ENCODE measurements around the gene PCDH15.

PCDH15 gene

DNA sequence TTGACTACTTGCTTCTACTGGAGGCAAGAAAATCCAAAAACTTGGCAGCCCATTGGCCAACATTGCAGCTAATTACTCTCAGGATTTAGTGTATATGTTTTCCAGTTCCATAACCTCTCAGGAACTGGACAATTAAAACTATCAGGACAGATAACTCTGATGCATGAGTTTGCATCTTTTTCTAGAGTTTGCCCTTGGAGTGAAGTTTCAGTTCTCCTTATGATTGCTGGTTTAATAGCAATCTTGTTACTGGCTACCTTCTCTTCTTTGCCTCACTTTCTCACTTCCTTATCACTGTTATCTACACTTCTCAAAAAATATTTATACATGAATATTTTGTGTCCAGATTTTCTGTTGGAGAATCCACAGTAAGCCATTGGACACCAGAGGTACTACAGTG is 735.9 kb downstream of the PCDH15 start:
- in situ Hi-C loops (cut with MboI; ENCODE audit: low pct_unique_long_range_greater_than_20kb, low sequenced_read_pairs) = no loop called here
- DNase-seq = no peak

- in situ Hi-C loops (cut with MboI; ENCODE audit: low pct_unique_long_range_greater_than_20kb, low sequenced_read_pairs) = no loop called here
- DNase-seq = no peak
Observed at GRCh38 chr10:54064215-54064614, 736.8 kb downstream of the PCDH15 start.

DNA sequence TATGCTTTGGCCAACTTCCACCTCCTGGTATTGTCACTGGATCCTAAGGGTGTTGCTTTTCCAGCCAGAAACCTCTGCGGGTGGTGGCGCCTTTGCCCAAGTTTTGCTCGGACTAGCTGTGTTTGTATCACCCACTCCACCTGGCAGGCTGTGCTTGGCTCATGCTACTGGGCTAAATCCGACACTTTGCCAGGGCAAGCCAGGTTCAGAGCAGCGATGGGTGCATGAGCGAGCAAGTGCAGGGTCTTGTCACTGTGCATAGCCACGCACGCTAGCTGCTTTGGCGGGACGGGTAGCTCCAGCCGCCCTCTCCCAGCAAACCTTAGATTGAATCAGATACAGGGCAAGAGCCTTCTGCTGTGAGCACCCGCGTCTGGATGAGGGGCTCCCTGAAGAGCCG is 737.5 kb downstream of the PCDH15 start:
- DNase-seq = no peak

GRCh38 chr10:54060572-54060971 is 740.5 kb downstream of the PCDH15 start:
- no peak for DNase-seq
- in situ Hi-C loops (cut with MboI; ENCODE audit: low pct_unique_long_range_greater_than_20kb, low sequenced_read_pairs) = no loop called here

More for the DNA sequence above, 737.5 kb downstream of the PCDH15 start:
- in situ Hi-C loops (cut with MboI; ENCODE audit: low pct_unique_long_range_greater_than_20kb, low sequenced_read_pairs) = no loop called here

- in situ Hi-C loops (cut with MboI; ENCODE audit: low pct_unique_long_range_greater_than_20kb, low sequenced_read_pairs) = no loop called here
- no peak for DNase-seq
Observed at GRCh38 chr10:54057357-54057756, 743.7 kb downstream of the PCDH15 start.

DNA sequence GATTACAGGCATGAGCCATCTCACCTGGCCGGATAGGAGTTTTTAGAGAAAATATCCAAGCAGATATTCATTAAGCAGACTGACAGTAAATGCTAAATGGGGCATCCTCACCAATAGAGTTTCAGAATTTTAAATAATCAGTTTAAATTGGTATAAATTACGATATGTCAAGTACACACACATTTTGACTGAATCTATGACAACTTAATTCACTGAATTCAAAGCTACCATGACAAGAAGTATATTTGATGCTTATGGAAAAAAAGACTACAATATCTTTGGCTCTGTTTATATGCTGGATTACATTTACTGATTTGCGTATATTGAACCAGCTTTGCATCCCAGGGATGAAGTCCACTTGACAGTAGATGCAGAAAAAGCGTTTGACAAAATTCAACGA is 774.7 kb downstream of the PCDH15 start:
- no peak for DNase-seq
- in situ Hi-C loops (cut with MboI; ENCODE audit: low pct_unique_long_range_greater_than_20kb, low sequenced_read_pairs) = no loop called here

DNA sequence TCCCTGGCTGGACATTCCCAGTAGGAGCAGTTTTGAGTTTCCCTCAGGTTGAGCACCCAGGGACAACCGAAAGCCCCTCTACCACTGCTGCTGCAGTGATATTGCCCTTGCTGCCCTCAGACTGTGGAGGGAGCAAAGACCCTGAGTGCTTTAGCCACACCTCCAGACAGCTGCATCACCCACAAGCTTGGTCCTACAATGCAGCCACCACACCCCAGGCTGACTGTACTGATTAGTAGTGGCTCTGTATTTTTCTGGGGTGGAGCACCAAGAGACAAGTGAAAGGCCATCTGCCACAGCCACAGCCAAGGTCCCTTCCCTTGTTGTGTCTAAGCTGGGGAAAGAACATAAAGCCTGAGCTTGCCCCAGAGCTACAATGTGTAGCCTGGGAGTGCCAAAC is 789.9 kb downstream of the PCDH15 start:
- in situ Hi-C loops (cut with MboI; ENCODE audit: low pct_unique_long_range_greater_than_20kb, low sequenced_read_pairs) = no loop called here
- DNase-seq = no peak

DNA sequence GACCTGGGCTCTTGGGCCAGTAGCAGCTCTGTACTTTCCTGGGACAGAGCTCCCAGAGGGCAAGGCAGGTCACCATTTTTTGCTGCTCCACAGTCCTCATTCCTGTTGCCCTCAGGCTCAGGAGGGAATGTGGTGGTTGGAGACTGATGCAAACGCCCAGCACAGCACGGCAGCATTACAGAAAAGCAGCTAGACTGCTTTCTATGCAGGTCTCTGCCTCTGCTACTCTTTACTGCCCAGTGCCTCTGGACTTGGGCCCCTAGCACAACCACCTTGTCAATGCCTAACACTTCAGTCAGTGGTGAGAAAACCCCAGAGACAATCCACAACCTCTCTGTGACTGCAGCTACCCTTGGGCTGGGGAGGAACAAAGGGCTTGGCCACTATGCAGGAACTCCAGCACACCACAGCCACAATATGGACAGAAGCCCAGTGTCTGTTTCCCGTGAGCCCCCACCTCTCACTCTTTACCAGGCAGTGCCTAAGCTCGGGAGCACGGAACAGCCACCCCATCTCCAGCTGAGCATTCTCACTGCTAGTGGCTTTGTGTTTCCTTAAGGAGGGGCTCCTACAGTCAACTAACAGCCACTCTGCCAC is 790.6 kb downstream of the PCDH15 start:
- in situ Hi-C loops (cut with MboI; ENCODE audit: low pct_unique_long_range_greater_than_20kb, low sequenced_read_pairs) = no loop called here
- no peak for DNase-seq

- DNase-seq = no peak
- in situ Hi-C loops (cut with MboI; ENCODE audit: low pct_unique_long_range_greater_than_20kb, low sequenced_read_pairs) = no loop called here
Observed at GRCh38 chr10:54009672-54010071, 791.4 kb downstream of the PCDH15 start.

DNA sequence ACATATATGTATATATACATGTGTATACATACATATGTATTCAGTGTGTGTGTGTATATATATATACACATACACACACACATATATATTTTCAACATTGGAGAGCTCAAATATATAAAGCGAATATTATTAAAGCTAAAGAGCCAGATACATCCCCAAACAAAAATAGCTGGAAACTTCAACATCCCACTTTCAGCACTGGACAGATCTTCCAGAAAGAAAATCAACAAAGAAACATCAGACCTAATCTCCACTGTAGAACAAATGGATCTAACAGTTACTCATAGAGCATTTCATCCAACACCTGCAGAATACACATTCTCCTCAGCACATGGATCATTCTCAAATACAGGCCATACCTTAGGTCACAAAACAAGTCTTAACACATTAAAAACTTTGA is 799.0 kb downstream of the PCDH15 start:
- no peak for DNase-seq
- in situ Hi-C loops (cut with MboI; ENCODE audit: low pct_unique_long_range_greater_than_20kb, low sequenced_read_pairs) = no loop called here

- DNase-seq = peak; percentile 2
- in situ Hi-C loops (cut with MboI; ENCODE audit: low pct_unique_long_range_greater_than_20kb, low sequenced_read_pairs) = no loop called here
Observed at GRCh38 chr10:53997953-53998352, 803.1 kb downstream of the PCDH15 start.

GRCh38 chr10:53990799-53991238 is 810.2 kb downstream of the PCDH15 start:
- in situ Hi-C loops (cut with MboI; ENCODE audit: low pct_unique_long_range_greater_than_20kb, low sequenced_read_pairs) = no loop called here
- DNase-seq = no peak

GRCh38 chr10:53983431-53983830 is 817.6 kb downstream of the PCDH15 start:
- DNase-seq = no peak
- in situ Hi-C loops (cut with MboI; ENCODE audit: low pct_unique_long_range_greater_than_20kb, low sequenced_read_pairs) = no loop called here

GRCh38 chr10:53980210-53980609 is 820.8 kb downstream of the PCDH15 start:
- no peak for DNase-seq
- in situ Hi-C loops (cut with MboI; ENCODE audit: low pct_unique_long_range_greater_than_20kb, low sequenced_read_pairs) = no loop called here

DNA sequence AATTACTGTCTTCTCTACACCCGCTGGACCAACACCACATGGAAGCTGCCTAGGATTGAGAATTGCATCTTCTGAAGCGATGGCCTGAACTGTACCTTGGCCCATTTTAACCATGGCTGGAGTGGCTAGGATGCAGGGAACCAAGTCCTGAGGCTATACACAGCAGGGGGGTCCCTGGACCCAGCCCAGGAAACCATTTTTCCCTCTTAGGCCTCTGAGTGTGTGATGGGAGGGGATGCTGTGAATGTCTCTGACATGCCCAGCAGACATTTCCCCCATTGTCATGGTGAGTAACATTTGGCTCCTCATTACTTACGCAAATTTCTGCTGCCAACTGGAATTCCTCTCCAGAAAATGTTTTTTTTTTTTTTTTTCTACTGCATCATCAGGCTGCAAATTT is 822.7 kb downstream of the PCDH15 start:
- DNase-seq = no peak
- in situ Hi-C loops (cut with MboI; ENCODE audit: low pct_unique_long_range_greater_than_20kb, low sequenced_read_pairs) = no loop called here

DNA sequence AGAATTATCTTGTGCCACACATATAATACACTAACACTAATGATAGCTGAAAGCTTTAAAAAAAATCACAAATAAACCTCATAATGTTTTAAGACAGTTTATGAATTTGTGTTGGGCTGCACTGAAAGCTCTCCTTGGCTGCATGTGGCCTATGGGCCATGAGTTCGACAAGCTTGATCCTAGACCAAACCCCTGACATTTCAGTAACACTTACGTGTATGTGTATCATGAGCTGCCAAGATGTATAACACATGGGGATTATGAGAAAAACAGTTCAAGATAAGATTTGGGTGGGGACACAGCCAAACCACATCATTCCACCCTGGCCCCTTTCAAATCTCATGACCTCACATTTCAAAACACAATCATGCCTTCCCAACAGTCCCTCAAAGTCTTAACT is 823.8 kb downstream of the PCDH15 start:
- no peak for DNase-seq
- in situ Hi-C loops (cut with MboI; ENCODE audit: low pct_unique_long_range_greater_than_20kb, low sequenced_read_pairs) = no loop called here

DNA sequence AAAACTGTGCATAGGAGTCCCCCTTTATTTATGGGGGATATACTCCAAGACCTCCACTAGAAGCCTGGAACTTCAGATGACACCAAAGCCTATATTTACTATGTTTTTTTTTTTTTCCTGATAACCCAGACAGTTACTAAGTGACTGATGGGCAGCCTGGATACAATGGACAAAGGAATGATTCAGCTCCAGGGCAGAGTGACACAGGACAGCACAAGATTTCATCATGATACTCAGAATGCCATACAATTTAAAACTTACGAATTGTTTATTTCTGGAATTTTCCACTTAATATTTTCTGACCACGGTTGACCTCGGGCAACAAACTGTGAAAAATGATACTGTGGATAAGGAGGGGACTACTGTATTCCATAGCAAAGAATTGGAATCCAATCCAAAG is 843.6 kb downstream of the PCDH15 start:
- in situ Hi-C loops (cut with MboI; ENCODE audit: low pct_unique_long_range_greater_than_20kb, low sequenced_read_pairs) = no loop called here

DNA sequence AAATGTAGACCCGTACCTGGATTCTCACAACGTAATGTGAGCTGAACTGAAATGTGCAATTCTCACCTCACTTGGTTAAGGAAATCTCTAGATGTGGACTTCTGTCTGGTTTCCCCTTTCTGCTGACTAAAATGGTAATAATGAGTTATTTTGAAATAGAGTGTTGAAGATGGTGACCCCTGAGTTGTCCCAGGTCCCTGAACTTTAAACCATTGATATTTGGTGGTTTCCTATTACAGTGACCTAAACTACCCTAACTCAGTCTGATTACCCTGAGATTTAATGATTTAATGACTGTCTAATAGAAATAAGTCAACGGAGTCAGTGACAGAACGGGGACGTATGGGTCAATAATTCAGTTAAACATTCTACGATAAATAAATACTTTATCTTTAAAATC is 845.9 kb downstream of the PCDH15 start:
- no peak for DNase-seq
- in situ Hi-C loops (cut with MboI; ENCODE audit: low pct_unique_long_range_greater_than_20kb, low sequenced_read_pairs) = no loop called here

More for the DNA sequence above, 843.6 kb downstream of the PCDH15 start:
- no peak for DNase-seq

GRCh38 chr10:53952698-53953630 is 848.1 kb downstream of the PCDH15 start:
- in situ Hi-C loops (cut with MboI; ENCODE audit: low pct_unique_long_range_greater_than_20kb, low sequenced_read_pairs) = no loop called here
- no peak for DNase-seq

DNA sequence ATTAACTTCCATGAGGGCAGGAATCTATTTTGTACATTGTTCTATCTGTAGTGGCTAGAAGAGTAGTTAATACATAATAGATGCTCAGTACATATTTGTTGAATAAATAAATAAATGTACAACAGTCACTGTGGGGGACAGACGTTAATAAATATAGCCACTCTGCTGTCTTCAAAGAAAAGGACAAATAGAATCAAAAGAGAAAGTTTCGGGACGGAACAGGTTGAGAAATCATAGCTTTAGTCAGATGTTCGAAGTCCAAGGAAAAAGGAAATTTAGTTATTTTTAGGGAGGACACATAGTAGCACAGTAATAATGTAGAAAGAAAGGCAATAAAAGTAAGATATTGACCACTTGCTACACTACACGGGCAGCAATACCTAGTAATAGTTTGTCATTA is 861.4 kb downstream of the PCDH15 start:
- in situ Hi-C loops (cut with MboI; ENCODE audit: low pct_unique_long_range_greater_than_20kb, low sequenced_read_pairs) = no loop called here

GRCh38 chr10:53930648-53931047 is 870.4 kb downstream of the PCDH15 start:
- in situ Hi-C loops (cut with MboI; ENCODE audit: low pct_unique_long_range_greater_than_20kb, low sequenced_read_pairs) = no loop called here
- no peak for DNase-seq

More for the DNA sequence above, 861.4 kb downstream of the PCDH15 start:
- DNase-seq = no peak
